H4 (cell line): ENCODE results near the gene AIFM2. TPM values are rescaled to one million over a fixed set of nuclear protein-coding genes. Genes with fewer than 3 reads are reported as not detected.

Experiments
- total RNA-seq: library from RNA; depleted of rRNA; stranded (reverse); fragments of >200 nt; shearing (Covaris generic); gene quantifications from 2 replicates; pipeline ENCODE4 v1.2.3, GENCODE V29; 2014; rRNA removed

AIFM2 gene
- total RNA-seq, 1 experiment from 2014 or later: 9.2 TPM

Other genes with a start within 250 kb of the AIFM2 start
- gene MACROH2A2, start 80.0 kb downstream of the AIFM2 start, total RNA-seq: 37.9 and 42.7 TPM in 2 replicates
- 9.2 and 10.5 TPM in 2 replicates for gene TYSND1, start 13.9 kb upstream of the AIFM2 start, total RNA-seq
- gene SAR1A, start 37.7 kb upstream of the AIFM2 start, total RNA-seq: 75.0 and 90.9 TPM in 2 replicates
- 301 and 357 TPM in 2 replicates for gene PPA1, start 100.6 kb upstream of the AIFM2 start, total RNA-seq
- gene NPFFR1, start 151.2 kb upstream of the AIFM2 start, total RNA-seq: not detected in 2 replicates
- gene LRRC20, start 249.8 kb upstream of the AIFM2 start, total RNA-seq: 8.2 and 9.3 TPM in 2 replicates